ENCODE data around the gene GGCT. TPM values are rescaled to one million over a fixed set of nuclear protein-coding genes. Genes with fewer than 3 reads are reported as not detected.

The GGCT gene
- total and polyA plus RNA-seq, 2 of the 8 experiments (the other 6 are each of a cell fraction or from before 2014, with no cell fraction given) = 50.0 to 129 TPM

DNA sequence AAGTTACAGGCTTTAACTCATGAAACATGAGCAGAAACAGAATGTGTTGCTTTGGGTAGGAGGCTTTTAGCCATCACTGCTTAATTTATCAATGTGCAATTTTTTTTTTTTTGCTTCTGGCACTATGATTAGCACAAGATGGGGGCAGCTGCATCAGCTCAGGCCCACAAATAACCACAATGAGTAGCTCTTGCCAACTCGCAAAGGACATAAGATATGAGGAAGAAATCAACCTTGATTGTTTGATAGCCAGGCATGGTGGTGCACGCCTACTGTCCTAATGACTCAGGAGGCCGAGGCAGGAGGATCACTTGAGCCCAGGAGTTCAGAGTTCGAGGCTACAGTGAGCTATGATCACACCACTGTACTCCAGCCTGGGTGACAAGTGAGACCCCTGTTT is 38.4 kb downstream of the GGCT start (continued):
- TF ChIP-seq SAP30 (IDR thresholded peaks at IDR 0.05; ENCODE audit: insufficient read depth, insufficient replicate concordance, low read length) (no peak), KDM5A (IDR thresholded peaks at IDR 0.05; ENCODE audit: low read length) (no peak), CTBP2 (IDR thresholded peaks at IDR 0.05; ENCODE audit: borderline replicate concordance, insufficient read depth, insufficient read length, low read length) (no peak), HDAC2 (IDR thresholded peaks at IDR 0.05; ENCODE audit: borderline replicate concordance in 1 of 2, low read depth in 2 of 2, low read length in 2 of 2) (no peak), BRCA1 (IDR thresholded peaks at IDR 0.05; ENCODE audit: low read depth, low read length) (no peak), KDM1A (IDR thresholded peaks at IDR 0.05; ENCODE audit: borderline replicate concordance, low read length) (no peak)
- TF ChIP-seq, protein P1, sequence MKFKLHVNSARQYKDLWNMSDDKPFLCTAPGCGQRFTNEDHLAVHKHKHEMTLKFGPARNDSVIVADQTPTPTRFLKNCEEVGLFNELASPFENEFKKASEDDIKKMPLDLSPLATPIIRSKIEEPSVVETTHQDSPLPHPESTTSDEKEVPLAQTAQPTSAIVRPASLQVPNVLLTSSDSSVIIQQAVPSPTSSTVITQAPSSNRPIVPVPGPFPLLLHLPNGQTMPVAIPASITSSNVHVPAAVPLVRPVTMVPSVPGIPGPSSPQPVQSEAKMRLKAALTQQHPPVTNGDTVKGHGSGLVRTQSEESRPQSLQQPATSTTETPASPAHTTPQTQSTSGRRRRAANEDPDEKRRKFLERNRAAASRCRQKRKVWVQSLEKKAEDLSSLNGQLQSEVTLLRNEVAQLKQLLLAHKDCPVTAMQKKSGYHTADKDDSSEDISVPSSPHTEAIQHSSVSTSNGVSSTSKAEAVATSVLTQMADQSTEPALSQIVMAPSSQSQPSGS (IDR thresholded peaks at IDR 0.05; ENCODE audit: low read length) = no peak

Measured in H1 (cell line).